ENCODE data around the gene USP46. TPM values are rescaled to one million over a fixed set of nuclear protein-coding genes. Genes with fewer than 3 reads are reported as not detected.

USP46 gene
- total RNA-seq, 1 donor = 5.7 TPM

DNA sequence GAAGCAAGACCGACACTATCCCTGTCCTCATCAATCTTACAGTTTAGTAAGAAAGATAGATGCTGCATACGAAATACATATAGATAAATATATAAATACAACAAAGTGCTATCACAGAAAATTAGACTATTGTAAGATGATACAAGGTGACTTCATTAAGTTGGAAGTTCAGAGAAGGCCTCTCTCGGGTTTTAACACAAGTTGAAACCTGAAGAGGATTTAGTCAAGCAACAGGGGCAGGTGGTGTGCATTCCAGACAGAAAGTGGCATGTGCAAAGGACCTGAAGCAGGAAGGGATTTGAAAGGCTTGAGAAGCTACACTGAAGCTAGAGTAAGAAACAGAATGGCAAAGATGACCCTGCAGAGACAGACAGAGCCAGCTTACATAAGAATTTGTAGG is 36.5 kb downstream of the USP46 start:
- DNase-seq (ENCODE audit: low read depth in 2 of 3, low spot score in 2 of 3) = no peak

DNA sequence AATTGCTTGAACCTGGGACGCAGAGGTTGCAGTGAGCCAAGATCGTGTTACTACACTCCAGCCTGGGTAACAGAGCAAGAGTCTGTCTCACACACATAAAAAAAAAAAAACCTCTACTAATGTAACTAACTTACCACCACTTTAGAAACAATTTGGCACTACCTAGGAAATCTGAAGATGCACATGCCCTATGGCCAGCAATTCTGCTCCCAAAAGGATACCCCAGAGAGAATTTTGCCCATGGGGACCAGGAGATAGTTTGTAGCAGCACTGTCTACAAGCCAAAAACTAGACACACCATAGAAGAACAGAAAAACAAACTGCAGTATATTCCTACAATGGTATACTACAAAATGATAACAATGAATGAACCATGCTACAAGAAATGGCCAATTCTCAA is 37.5 kb downstream of the USP46 start:
- DNase-seq (ENCODE audit: low read depth in 2 of 3, low spot score in 2 of 3) = no peak

DNA sequence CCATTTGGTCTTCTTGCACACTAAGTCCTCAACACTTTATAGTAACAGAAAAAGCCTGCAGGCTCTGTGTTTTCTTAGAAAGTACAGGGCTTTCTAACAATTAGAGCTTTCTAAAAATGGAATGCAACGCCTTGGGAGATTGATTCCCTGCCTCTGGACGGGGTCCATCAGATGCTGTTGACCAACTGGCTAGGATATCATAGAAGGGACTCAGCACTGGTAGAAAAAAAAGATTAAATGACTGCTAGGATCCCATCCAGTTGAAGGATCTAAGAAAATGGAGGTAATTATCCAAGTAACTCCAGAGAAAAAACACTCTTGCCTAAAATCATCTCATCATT is 39.5 kb downstream of the USP46 start:
- no peak for DNase-seq (ENCODE audit: low read depth in 2 of 3, low spot score in 2 of 3)

DNA sequence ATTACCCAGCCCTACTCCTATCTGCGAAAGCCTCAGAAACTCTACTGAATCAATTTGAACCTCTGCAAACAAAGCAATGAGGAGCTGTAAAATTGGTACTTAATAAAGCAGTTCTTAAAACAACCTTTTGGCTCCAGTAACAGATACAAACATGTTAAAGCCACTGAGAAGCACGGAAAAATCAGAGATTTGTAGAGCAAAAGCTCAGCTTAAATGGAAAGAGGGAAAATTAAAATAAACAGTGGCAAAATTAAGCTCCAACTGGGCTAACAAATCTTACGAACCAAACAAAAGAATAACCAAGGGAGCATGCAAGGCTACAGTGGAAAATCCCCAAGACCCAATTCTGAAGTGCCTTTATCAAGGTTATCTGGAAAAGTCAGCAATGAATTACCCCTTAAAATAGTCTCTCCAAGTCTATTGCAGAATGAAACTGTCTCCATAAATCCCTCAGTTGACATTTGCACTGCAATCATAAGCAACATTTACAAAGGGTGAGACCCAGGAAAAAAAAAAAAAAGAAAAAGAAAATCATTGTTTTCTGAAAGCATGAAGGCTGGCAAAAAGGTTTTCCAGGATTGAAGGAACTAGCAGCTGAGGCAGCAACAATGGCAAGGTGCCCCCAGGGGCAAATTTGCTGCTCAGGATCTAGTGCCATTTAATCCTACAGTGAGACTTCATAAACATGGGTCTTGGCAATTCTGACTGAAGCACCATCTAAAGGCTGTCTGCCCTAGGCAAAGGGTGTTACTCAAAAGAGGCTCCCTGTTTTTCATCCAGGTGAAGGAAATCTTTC is 40.1 kb downstream of the USP46 start:
- no peak for DNase-seq (ENCODE audit: low read depth in 2 of 3, low spot score in 2 of 3)

DNA sequence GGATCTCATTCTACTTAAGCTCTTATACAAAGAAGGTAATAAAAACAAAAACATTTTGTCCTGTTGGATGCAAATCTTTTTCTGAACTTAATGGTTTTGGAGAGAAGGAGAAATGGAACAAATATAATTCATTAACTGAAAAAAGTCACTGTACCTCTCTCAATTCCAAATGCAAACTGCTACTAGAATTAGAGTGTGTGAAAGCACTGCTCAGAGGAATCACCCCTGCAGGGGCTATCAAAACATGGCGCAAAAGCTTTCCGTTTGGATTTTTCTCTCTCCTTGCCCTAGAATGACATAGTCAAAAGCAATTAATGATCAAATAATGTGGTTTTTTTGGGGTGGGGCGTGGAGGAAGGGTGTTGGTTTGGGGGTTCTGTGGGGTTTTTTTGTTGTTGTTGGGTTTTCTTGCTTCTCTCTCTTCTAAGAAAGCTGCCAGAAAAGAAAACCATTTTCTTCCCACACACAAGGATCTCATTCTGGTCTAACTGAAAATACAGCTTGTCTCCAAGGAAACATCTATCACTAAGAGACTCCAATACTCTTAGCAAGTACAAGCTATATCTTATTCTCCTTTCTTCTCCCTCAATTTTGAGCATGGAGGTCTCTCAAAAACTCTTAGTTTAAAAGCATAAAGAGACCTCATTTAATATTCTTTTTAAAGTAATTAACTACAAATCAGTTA is 41.6 kb downstream of the USP46 start:
- DNase-seq (ENCODE audit: low read depth in 2 of 3, low spot score in 2 of 3) = no peak

DNA sequence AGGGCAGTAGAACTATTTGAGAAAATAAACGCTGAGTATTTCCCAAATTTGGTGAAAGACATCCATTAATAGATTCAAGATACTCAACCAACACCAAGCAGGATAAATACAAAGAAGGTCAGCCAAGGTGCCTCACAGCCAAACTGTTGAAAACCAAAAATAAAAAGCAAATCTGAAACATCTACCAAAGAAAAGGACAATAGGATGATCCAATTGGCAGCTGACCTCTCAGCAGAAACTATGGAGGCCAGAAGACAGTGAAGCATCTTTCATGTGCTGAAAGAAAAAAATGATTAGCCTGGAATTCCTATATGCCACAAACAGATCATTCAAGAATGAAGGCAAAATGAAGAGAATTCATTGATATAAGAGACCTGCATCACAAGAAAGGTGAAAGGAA is 44.9 kb downstream of the USP46 start:
- DNase-seq (ENCODE audit: low read depth in 2 of 3, low spot score in 2 of 3) = no peak

DNA sequence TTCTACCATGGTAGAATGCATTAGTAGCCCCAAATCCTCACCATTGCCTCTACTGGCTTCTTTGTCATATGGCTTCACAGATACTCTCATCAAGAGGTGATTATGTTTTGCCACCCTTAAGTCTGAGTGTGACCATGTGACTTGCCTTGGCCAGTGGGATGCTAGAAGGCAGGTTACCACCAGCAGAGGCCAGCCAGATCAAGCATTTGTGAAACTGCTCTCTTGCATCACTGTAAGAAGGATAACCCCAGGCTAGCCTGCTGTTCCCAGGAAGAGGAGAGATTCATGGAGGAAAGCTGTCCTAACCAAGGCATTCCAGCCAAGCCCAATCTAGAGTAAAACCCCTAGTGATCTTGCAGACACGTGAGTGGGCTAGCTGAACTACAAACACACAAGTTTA is 46.8 kb downstream of the USP46 start:
- DNase-seq (ENCODE audit: low read depth in 2 of 3, low spot score in 2 of 3) = no peak

DNA sequence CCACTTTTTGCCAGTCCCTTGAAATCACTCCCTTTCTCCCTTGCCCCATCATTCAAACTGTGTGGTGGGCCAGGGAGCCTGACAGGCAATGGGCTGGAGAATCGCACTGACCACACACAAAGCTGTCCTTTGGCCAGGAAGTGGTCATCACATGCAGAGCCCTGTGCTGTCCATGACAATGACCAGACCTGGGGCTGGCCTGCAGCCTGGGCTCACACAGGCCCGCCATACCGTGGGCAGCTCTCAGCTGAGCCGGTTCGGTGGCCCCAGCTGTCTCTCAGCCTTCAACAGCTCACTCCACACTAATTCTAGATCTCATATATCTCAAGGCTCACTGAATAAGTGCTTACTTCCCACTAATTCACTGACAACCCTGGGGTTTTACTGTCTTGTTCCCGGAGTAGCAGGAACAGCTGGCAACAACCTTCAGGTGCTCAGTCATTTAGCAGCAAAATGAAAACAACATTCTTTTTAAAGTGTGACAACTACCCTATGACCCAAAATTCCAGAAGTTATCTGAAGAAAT is 48.0 kb downstream of the USP46 start:
- DNase-seq (ENCODE audit: low read depth in 2 of 3, low spot score in 2 of 3) = no peak

DNA sequence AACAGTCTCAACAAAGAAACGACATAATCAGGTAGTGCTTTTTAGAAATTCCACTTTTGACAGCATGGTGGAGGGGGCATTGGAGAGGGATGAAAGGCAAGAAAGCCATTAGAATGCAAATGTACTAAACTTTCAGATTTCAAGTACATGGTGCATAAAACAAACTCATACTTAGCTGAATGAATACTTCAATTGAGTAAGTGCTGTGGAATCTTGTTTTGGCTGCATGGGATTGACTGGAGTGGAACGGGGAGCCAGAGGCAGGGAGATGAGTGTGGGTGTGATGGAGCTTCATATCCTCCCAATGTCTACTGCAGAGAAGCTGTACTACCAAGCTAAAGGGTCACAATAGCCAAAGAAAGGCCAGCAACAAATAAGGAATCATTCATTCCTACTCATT is 52.4 kb downstream of the USP46 start:
- DNase-seq (ENCODE audit: low read depth in 2 of 3, low spot score in 2 of 3) = no peak

DNA sequence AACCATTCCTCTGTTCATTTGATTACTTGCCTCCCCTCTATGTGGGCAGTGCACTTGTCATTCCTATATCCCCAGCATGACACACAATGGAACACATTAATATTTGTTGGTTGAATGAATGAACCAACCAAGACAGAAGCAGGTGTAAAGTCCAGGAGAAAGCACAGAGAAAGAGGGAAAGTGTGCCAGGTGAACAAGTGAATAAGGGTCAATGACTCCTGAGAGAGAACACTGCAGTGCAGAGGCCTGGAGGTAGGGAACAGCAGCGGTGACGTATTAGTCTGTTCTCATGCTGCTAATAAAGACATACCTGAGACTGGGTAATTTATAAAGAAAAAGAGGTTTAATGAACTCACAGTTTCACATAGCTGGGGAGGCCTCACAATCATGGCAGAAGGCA is 53.1 kb downstream of the USP46 start:
- DNase-seq (ENCODE audit: low read depth in 2 of 3, low spot score in 2 of 3) = no peak

DNA sequence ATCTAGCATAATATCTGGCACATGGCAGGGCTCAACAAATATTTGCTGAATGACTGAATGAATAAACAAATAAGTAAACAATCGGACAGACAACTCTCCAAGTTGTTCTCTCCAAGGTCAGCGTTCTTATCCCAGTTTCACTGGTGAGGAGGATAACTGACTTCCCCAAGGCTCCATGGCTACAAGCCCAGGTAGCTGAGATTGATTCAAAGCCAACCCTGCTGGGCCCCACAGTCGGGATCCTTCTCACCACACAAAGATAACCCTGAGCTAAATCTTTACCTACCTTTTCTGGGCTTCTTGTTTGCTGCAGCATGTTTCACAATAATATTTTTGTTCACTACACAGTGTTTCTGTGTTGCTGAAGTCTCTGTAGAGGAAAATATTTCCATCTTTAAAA is 54.9 kb downstream of the USP46 start:
- DNase-seq (ENCODE audit: low read depth in 2 of 3, low spot score in 2 of 3) = no peak

DNA sequence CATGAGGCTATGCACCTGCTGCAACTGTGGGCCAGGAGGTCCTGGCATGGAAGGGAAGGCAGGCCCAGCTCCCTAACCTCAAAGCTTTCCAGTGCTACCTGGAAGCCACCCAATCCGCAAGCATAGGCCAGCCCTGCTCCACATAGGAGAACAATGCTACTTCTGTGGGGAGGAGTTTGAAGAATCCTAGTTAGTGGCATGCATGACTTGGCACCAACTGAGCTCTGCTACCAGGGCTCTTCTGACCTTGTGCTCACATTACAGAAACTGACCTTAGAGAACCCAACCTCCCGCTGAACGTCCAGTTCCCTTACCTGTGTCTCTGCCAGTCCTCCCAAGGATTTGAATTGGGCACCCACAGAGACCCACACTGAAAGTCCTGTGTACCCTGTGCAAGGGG is 58.8 kb downstream of the USP46 start:
- DNase-seq (ENCODE audit: low read depth in 2 of 3, low spot score in 2 of 3) = no peak

DNA sequence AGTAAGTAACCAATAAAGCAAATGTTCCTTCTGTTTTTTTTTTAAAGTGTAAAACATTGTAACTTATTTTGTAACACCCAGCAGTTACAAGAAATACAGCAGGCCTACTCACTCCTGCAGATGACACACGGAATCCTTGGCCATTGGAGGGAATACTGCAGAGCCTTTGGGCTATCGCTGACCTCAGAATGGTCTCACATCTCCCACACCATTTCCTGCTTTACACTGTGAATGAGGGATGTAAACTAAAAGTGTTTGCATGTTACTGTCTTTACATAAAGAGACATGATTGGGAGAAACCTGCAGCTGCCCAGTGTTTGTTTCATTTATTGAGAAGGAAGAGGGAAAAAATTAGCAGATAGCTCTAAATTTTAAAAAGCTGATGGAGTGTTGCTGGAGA is 64.1 kb downstream of the USP46 start:
- no peak for DNase-seq (ENCODE audit: low read depth in 2 of 3, low spot score in 2 of 3)

DNA sequence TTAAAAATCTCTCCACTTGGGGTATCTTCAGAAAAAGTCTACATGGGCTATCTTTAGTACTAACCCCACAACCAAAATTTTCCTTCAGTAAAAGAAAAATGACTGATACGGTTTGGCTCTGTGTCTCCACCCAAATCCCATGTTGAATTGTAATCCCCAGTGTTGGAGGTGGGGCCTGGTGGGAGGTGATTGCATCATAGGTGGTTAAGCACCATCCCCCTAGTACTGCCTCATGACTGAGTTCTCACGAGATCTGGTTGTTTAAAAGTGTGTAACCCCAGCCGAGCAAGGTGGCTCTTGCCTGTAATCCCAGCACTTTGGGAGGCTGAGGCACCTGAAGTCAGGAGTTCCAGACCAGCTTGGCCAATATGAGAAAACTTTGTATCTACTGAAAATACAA is 66.8 kb downstream of the USP46 start:
- no peak for DNase-seq (ENCODE audit: low read depth in 2 of 3, low spot score in 2 of 3)

DNA sequence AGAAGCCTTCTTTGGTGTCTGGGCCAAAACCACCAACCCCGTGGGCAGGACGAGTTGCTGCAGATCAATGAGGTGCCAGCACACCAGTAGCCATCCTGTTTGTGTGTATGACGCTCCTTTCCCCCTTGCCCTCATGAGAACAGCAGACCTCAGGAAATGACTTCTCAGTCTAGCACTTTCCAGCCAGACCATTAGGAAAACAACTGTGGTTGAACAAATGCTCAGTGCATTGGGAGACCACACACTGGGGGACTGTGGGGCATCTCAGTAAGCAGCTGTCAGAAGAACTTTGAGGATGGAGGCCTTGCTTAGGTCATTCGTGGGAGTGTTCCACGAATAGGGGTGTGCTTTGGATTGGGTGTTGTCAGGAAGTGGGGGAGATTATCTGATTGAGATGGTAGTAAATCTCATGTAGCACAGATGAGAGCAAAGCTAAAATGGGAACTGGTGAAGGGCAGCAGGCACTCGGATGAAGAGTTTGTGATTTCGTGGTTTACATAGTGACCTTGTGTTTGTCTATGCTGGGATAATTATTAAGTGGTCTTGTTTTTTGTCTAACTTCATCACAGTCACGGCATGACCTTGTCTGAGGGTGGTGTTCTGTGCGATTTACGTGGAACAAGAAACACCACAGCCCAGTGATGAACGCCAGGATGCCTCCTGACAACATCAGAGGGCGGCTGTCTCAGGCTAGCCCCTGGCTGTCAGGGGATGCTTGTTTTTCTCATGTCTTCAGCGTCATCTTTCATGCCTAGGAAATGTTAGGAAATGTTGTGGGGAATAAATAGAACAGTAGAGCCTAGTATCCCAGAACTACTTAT is 70.1 kb downstream of the USP46 start:
- peak in 2 of 3 donors; percentile 51 to 78 for DNase-seq (ENCODE audit: low read depth in 2 of 3, low spot score in 2 of 3)

DNA sequence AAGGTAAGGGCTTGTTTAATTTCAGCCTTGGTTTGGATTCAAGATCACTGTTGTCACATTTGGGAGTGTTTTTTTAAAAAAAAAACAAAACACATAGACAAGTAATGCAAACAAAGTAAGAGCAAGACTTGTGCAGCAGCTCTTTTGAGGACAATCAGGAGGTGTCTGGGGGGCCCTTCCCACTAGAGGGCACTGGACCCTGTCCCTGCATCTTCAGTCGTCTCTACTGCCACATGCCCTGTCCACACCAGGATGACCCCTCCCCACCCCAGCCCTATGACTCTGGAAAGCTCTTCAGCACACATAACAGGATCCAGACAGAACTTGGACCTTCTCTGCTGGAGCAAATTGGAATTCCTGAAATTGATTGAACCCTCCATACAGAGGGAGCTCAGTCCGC is 71.0 kb downstream of the USP46 start:
- peak in 2 of 3 donors; percentile 18 to 36 for DNase-seq (ENCODE audit: low read depth in 2 of 3, low spot score in 2 of 3)

DNA sequence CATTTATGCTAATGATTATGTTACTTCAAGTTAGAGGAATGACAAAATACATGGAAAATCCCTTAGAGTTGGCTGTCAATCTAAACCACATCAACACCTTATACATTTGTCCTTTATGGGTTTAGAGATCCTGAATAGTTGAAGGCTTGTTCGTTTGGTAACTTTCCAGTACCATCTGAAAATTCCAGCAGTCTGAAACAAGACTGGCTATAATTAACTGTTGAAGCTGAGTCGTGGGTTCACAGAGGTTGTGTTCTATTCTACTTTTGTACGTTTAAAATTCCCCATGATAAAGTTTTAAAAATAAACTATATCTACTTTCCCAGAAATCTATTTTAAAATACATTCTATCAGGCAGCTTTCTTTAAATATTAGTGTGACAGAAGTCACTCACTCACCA is 73.0 kb downstream of the USP46 start:
- no peak for DNase-seq (ENCODE audit: low read depth in 2 of 3, low spot score in 2 of 3)

DNA sequence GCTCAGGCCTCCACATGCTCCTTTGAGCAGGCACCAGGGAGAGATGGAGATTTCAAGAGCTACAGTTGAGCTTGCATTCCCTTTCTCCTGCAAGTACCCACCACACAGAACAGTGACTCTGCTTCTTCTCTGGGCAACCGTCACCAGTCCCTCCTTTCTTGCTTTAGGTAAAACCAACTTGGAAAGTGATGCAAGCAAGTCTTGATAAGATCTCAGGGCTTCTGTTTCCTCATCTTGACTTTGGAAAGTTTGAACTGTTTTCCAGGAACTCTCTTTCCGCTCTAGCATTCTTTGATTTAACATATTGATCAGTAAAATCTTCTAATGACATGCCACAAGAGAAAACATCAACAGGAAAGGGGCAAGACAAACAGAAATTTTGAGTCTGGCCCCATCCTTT is 73.7 kb downstream of the USP46 start:
- no peak for DNase-seq (ENCODE audit: low read depth in 2 of 3, low spot score in 2 of 3)

DNA sequence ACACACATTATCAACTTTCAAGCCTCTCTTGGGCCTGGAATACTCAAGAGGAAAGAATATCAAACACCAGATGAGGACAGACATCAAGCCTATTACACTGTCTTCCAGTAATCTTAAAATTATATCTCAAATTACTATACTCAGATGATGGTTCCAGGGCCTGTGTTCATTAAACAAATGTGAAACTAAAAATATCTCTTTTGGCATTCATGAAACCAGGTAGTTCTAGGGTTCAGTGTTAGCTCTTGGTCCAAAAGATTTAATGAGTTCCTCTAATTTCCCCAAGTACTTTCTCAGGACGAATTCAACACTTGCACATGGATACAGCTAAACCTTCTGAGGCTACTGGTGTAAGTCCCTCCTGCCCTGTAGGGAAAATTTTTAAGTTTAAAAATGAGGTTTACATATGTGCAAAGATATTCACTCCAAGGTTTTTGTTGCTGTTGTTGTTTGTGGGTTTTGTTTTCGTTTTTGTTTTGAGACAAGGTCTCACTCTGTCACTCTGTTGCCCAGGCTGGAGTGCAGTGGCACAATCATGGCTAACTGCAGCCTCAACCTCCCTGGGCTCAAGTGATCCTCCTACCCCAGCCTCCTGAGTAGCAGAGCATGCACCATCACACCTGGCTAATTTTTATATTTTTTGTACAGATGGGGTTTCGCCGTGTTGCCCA is 79.4 kb downstream of the USP46 start:
- no peak for DNase-seq (ENCODE audit: low read depth in 2 of 3, low spot score in 2 of 3)

DNA sequence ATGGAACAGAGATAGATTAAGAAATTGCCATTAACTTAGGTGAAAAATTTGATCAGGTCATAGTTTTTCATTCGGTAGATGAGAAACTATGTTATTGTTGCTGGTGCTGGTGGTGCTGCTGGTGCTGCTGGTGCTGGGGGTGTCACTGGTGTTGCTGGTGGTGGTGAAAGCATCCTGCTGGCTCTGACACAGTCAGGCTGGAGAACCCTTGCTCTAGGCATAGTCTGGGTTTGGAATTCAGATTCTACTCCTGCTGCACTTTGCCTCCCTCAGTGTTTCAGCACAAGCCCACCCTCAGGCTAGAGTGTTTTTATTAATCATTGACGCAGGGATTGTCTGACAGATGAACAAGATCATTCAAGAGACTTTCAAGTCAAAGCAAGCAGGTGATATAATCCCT is 80.2 kb downstream of the USP46 start:
- no peak for DNase-seq (ENCODE audit: low read depth in 2 of 3, low spot score in 2 of 3)

DNA sequence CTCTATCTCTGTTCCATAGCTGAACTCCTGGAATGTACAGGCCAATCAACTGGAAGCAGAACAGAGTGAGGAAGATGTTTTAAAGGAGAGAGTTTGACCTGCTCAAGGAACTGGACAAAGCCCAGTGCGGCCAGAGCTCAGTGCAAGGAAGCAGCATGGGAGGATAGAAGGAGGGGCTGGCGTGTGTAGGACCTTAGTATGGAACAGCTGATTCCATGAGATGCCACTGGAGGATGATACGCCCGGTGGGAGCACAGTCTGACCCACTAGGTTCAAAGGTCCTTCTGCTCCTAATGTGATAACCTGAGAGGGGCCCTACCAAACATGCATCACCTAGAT is 81.5 kb downstream of the USP46 start:
- no peak for DNase-seq (ENCODE audit: low read depth in 2 of 3, low spot score in 2 of 3)
